Lower leg skin (tissue), 3 donors: ENCODE data around the gene NBL1.

Experiments used
- POLR2A ChIP-seq, 2 donors: fragments of 450-650 bp; IDR thresholded peaks; one replicate each; pipeline ENCODE4 v1.6.1; 2016 to 2017; ENCODE audit warnings: antibody characterized with exemption in 2 of 2, mild to moderate bottlenecking in 1 of 2, moderate library complexity in 1 of 2
- TF ChIP-seq, protein P1 (sequence below), 3 donors: fragments of 450-650 bp; IDR thresholded peaks; one replicate each; pipeline ENCODE4 v1.5.1; 2016; ENCODE audit warnings: antibody characterized with exemption in 3 of 3, mild to moderate bottlenecking in 3 of 3, moderate library complexity in 2 of 3

GRCh38 chr1:19675797-19676196 is 31.7 kb downstream of the NBL1 start:
- TF ChIP-seq, protein P1, sequence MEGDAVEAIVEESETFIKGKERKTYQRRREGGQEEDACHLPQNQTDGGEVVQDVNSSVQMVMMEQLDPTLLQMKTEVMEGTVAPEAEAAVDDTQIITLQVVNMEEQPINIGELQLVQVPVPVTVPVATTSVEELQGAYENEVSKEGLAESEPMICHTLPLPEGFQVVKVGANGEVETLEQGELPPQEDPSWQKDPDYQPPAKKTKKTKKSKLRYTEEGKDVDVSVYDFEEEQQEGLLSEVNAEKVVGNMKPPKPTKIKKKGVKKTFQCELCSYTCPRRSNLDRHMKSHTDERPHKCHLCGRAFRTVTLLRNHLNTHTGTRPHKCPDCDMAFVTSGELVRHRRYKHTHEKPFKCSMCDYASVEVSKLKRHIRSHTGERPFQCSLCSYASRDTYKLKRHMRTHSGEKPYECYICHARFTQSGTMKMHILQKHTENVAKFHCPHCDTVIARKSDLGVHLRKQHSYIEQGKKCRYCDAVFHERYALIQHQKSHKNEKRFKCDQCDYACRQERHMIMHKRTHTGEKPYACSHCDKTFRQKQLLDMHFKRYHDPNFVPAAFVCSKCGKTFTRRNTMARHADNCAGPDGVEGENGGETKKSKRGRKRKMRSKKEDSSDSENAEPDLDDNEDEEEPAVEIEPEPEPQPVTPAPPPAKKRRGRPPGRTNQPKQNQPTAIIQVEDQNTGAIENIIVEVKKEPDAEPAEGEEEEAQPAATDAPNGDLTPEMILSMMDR (IDR thresholded peaks at IDR 0.05) = no peak
- no peak for TF ChIP-seq POLR2A (IDR thresholded peaks at IDR 0.05)
